Peyer's patch (tissue), 4 donors: ENCODE measurements around the gene RSRC1.

Experiments used
- CTCF ChIP-seq, 6 experiments: fragments of 450-650 bp in 4 of 6; fragments of 200-600 bp in 2 of 6; sonication (generic) in 1 of 6; IDR thresholded peaks; one replicate each; pipeline ENCODE4 v1.5.1; 2017 to 2019; ENCODE audit warnings: antibody characterized with exemption in 6 of 6, mild to moderate bottlenecking in 3 of 6, moderate library complexity in 1 of 6
- POLR2A ChIP-seq, 2 donors: fragments of 450-650 bp; IDR thresholded peaks; one replicate each; pipeline ENCODE4 v1.5.1; 2017; ENCODE audit warnings: antibody characterized with exemption in 2 of 2, mild to moderate bottlenecking in 2 of 2, moderate library complexity in 2 of 2

GRCh38 chr3:158085358-158085757, 24.5 kb upstream of the RSRC1 start:
- TF ChIP-seq CTCF (IDR thresholded peaks at IDR 0.05) (no peak), POLR2A (IDR thresholded peaks at IDR 0.05) (no peak)
